SH-SY5Y (cell line): ENCODE measurements around the gene BOK.

ENCODE experiments used
- GATA2 ChIP-seq: IDR thresholded peaks from 2 replicates; pipeline ENCODE4 v1.6.1; 2011; ENCODE audit warnings: mild to moderate bottlenecking, low read depth, low read length
- GATA3 ChIP-seq: IDR thresholded peaks from 2 replicates; pipeline ENCODE4 v1.6.1; 2011; ENCODE audit warnings: low read depth, mild to moderate bottlenecking, low read length, moderate library complexity

Gene BOK

GRCh38 chr2:241534293-241534692 lies 24.3 kb upstream of the BOK start:
- no peak for TF ChIP-seq GATA2
- TF ChIP-seq GATA3: no peak

GRCh38 chr2:241534701-241535375 lies 23.7 kb upstream of the BOK start:
- TF ChIP-seq GATA2 (no peak), GATA3 (no peak)

DNA sequence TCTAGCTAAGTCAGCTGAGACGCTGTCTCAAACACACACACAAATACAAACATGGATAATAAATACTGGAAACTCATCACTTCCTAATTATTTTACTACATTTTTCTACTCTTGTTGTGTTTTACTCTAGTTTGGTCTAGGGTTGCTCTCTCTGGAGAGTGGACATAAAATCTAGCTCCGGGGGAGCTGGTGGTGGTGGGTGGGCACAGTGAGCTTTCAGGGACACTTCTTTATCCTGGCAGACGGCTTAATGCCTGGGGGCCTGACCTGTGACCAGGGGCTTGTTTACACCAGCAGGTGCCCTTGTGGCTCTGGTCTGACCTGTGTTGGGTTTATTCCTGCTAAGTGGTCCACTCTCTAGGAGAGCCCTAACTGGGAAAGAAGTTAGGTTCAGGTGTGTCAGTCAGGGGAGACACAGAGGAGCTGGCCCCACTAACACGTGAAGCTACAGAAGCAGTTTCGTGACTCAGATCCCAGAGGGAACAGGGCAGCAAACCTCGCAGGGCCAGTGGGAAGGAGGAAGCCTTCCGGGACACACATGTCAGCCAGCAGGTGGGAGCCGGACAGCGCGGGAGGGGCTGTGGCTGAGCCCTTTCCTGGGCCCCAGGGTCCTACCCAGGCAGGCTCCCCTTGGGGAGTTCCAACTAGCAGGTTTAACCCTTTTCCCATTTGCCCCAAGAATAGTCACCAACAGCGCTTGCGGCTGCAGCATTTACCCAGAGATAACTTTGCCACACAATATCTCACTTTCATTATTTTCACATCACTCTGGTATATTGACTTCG lies 22.5 kb upstream of the BOK start:
- TF ChIP-seq GATA3 (no peak), GATA2 (no peak)

DNA sequence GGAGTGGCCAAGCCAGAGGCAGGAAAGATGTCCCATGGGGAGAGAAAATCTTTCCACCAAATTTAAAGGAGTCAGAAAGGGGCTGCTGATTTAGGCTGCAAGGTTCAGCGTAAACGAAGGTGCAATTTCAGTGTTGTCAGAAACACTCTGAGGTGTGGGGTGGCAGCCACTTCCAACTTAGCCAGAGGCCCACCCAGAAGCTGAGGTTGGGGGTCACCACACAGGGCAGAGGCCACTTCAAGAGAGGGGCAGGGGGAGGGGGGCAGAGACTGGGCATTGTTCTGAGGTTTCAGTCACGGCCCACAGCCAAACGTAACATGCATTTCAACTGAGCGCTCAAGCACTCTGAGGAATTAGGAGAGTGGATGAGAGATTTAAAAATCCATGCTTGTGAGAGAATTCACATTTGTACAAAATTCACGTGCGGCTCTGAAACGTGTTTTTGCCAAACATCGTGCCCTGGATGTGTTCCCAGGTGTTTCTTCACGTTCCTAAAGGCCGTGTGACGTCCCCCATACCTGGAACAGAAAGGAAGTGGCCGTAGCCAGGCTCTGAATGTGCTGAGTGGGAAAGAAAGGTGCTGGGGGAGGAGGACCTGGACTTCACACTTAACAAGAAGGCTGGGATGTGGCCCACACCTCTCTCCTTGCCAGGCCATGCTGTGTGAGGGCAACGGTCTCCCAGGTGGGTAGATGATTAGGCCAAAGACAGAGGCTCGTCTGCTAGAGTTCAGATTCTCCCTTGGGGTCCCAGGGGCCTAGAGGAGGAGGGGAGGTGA lies 19.5 kb upstream of the BOK start:
- TF ChIP-seq GATA2 (no peak), GATA3 (no peak)

GRCh38 chr2:241539616-241540374 lies 18.8 kb upstream of the BOK start:
- TF ChIP-seq GATA3 (no peak), GATA2 (no peak)

DNA sequence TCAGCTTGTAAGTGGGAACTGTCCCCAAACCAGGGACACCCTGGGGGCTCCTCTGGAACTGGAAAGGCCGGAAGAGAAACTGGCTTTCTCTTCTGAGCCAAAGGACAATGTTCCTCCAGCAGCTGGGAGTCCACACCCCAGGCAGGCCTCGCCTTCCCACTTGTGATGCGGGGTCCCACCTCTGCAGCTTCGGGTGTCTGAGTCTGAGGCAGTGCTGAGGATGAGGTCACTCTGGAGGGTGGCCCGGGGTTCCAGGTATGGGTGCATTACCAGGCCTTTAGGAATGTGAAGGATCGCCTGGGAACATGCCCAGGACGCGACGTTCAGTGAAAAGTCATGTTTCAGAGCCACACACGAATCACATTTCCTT lies 18.2 kb upstream of the BOK start:
- no peak for TF ChIP-seq GATA3
- no peak for TF ChIP-seq GATA2

- no peak for TF ChIP-seq GATA2
- TF ChIP-seq GATA3: no peak
Measured at GRCh38 chr2:241540771-241541561, 17.6 kb upstream of the BOK start.

- TF ChIP-seq GATA2 (no peak), GATA3 (no peak)
Measured at GRCh38 chr2:241541564-241542277, 16.8 kb upstream of the BOK start.

- no peak for TF ChIP-seq GATA3
- TF ChIP-seq GATA2: no peak
Measured at GRCh38 chr2:241542278-241542605, 16.3 kb upstream of the BOK start.

DNA sequence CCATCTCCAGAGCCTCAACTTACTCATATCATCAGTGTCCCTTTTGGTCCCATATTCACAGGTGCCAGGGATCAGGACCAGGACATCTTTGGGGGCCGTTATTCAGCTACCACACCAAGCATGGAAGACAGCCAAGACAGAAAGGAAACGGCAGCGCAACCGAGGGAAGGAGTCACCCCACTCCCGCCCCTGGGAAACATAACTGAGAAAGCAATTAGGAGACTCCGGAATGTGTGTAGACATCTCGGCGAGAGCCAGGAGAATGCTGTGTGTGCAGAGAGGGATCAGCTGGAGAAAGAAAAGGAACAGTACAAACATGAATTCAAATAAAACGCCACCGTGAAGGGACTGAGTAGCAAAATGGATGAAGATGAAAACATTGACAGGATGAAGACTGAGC lies 13.4 kb upstream of the BOK start:
- TF ChIP-seq GATA3: no peak
- no peak for TF ChIP-seq GATA2

DNA sequence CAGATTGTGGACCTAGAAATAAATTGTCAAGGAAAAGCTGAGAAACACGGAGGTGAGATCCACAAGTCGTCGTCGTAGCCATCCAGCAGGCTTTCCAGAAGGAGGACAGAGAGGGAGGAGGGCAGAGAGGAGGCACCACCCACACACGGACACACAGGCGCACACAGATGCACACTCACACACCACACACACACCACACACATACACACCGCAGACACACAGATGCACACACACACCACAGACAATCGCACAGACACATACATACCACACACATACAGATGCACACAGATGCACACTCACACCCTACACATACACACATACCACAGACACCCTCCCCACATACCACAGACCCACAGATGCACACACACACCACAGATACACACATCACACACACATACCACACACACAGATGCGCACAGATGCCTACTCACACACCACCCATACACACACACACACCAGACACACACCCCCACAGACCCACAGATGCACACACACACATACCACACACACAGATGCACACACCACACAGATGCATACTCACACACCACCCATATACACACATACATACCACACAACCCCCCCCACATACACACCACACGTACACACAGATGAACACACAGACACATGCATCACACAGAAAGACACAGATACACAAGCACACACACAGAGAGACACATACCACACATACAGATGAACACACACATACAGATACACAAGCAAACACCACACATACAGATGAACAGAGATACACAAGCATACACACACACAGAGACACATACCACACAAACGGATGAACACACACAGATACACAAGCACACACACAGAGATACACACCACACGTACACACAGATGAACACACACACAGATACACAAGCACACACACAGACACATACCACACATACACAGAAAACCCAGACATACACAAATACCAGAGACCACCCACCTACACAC lies 12.7 kb upstream of the BOK start:
- TF ChIP-seq GATA3 (no peak), GATA2 (no peak)
